Epithelial cell of proximal tubule (primary cell): Measurements from ENCODE around the gene MTMR12. TPM values are rescaled to one million over a fixed set of nuclear protein-coding genes. Genes with fewer than 3 reads are reported as not detected.
"Not testable (repeated sequence)": the region's sequence is repeated elsewhere in the genome, so short reads cannot be mapped to it uniquely, and the experiment has no call there.

Experiments used
- DNase-seq: peaks from one replicate; pipeline ENCODE4 v3.0.0-alpha.2; 2011; ENCODE audit warnings: low read depth
- H3K4me3 ChIP-seq: 2 replicates; pipeline ENCODE4 v1.5.1; 2011; ENCODE audit warnings: low read depth, mild to moderate bottlenecking, low read length
- CTCF ChIP-seq: conservative IDR thresholded peaks from 2 replicates; pipeline ENCODE4 v1.5.1; 2012; ENCODE audit warnings: low read depth, mild to moderate bottlenecking, low read length
- total RNA-seq: library from RNA; depleted of rRNA; stranded (reverse); fragments of >200 nt; gene quantifications from 2 replicates; pipeline ENCODE4 v1.2.3, GENCODE V29; 2015

MTMR12 gene
- total RNA-seq, 1 donor from 2014 or later = 19.1 TPM

- no peak for TF ChIP-seq CTCF
- no peak overlapping the region for H3K4me3 ChIP-seq
- no peak for DNase-seq
Measured at GRCh38 chr5:32285510-32286138, 27.1 kb downstream of the MTMR12 start.

GRCh38 chr5:32283539-32284377 is 29.0 kb downstream of the MTMR12 start:
- TF ChIP-seq CTCF = no peak
- DNase-seq = peak; percentile 80
- H3K4me3 ChIP-seq = no peak overlapping the region

- no peak for TF ChIP-seq CTCF
- no peak for DNase-seq
- no peak overlapping the region for H3K4me3 ChIP-seq
Measured at GRCh38 chr5:32283061-32283460, 29.7 kb downstream of the MTMR12 start.

- no peak for TF ChIP-seq CTCF
- H3K4me3 ChIP-seq = no peak overlapping the region
- DNase-seq = no peak
Measured at GRCh38 chr5:32282633-32283032, 30.1 kb downstream of the MTMR12 start.

GRCh38 chr5:32281378-32282133 is 31.2 kb downstream of the MTMR12 start:
- DNase-seq, H3K4me3 ChIP-seq: not testable (repeated sequence)

GRCh38 chr5:32280656-32281081 is 32.1 kb downstream of the MTMR12 start:
- no peak for DNase-seq
- TF ChIP-seq CTCF = no peak
- no peak overlapping the region for H3K4me3 ChIP-seq

GRCh38 chr5:32279786-32280185 is 33.0 kb downstream of the MTMR12 start:
- no peak overlapping the region for H3K4me3 ChIP-seq
- TF ChIP-seq CTCF = no peak
- DNase-seq = no peak
